ENCODE measurements around the gene TTC14. TPM values are rescaled to one million over a fixed set of nuclear protein-coding genes. Genes with fewer than 3 reads are reported as not detected.

TTC14 gene
- total and polyA plus RNA-seq, 2 of the 8 experiments (the other 6 are each of a cell fraction or from before 2014, with no cell fraction given) = 10.2 to 22.3 TPM

DNA sequence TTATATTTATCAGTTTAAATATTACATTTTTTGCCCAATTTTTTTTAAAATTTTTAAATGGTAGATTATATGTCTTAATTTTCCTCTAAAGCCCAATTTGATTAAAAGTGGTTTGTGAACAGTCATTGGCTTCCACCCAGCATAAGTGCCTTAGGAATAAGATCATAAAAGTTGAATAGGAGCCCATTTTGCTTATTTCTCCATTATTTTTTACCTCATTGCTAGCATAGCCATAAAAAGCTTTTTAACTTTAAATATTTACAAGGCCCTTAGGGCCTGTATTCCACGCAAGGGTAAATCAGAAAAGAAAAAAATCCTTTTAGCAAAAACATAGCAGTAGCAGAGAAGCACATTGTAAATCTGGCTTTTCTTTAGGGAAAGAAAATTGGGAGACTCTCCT is 9.0 kb downstream of the TTC14 start:
- Histone ChIP-seq H3K56ac (replicated peaks; ENCODE audit: insufficient read length, low read depth, low read length) (no peak overlapping the region), H4K5ac (ENCODE audit: insufficient read length, low read depth, low read length) (no peak overlapping the region), H3K27ac (ENCODE audit: low read depth, low read length) (no peak overlapping the region), H3K27me3 (replicated peaks in 1 of 4; ENCODE audit: control insufficient read depth in 3 of 4, extremely low read depth in 1 of 4, insufficient read depth in 3 of 4, low read length in 3 of 4) (no peaks in the 10 kb centered on the region), H3K9ac (replicated peaks in 1 of 4; ENCODE audit: extremely low read depth in 1 of 4, low read depth in 3 of 4, low read length in 3 of 4) (no peak overlapping the region), H2AFZ (ENCODE audit: low read length) (no peak overlapping the region), H3K4me3 (ENCODE audit: extremely low read depth in 1 of 4, insufficient read depth in 2 of 4, low read depth in 3 of 4, low read length in 4 of 4) (no peak overlapping the region), H3K79me2 (ENCODE audit: control insufficient read depth in 1 of 2, insufficient read depth in 2 of 2, low read length in 2 of 2) (no peaks in the 10 kb centered on the region), H4K8ac (ENCODE audit: extremely low read depth, insufficient read depth, low read length) (no peak overlapping the region), H3K18ac (ENCODE audit: extremely low read depth, low read length) (no peak overlapping the region), H2BK12ac (ENCODE audit: low read depth, low read length) (no peak overlapping the region), H3K14ac (ENCODE audit: insufficient read length) (no peak overlapping the region), H3K23ac (ENCODE audit: insufficient read length) (no peak overlapping the region), H3K36me3 (ENCODE audit: control insufficient read depth in 2 of 4, insufficient read depth in 4 of 4, low read length in 3 of 4) (peaks cover 20 to 77% (median 48%) of the 10 kb centered on the region in 4 experiments), H2BK20ac (ENCODE audit: low read length) (no peak overlapping the region), H3K4ac (replicated peaks; ENCODE audit: insufficient read length, low read depth, low read length) (no peak overlapping the region), H2AK5ac (ENCODE audit: low read depth, low read length) (no peak overlapping the region), H4K20me1 (replicated peaks in 1 of 2; ENCODE audit: control insufficient read depth in 1 of 2, insufficient read depth in 2 of 2, low read length in 2 of 2) (no peaks in the 10 kb centered on the region), H2BK5ac (ENCODE audit: low read depth, low read length) (no peak overlapping the region), H3K4me1 (replicated peaks in 1 of 4; ENCODE audit: control insufficient read depth in 3 of 4, insufficient read depth in 4 of 4, low read length in 3 of 4) (no peaks in the 10 kb centered on the region), H4K91ac (replicated peaks; ENCODE audit: insufficient read length, low read length) (no peak overlapping the region), H2BK120ac (replicated peaks; ENCODE audit: low read depth, low read length) (no peak overlapping the region), H3K79me1 (ENCODE audit: low read depth, low read length) (no peaks in the 10 kb centered on the region), H3K4me2 (ENCODE audit: insufficient read depth in 1 of 2, low read depth in 2 of 2, low read length in 2 of 2) (no peak overlapping the region), H3K23me2 (ENCODE audit: low read depth, low read length) (no peaks in the 10 kb centered on the region), H2BK15ac (ENCODE audit: low read length) (no peak overlapping the region), H3K9me3 (ENCODE audit: insufficient read depth in 2 of 2, low read depth in 1 of 2, low read length in 1 of 2) (no peaks in the 10 kb centered on the region)
- 100% methylated on average over 1 of the region's 1 CpG; no CpG with 5 or more reads in 1 of the 2 experiments for WGBS, 2 experiments (ENCODE audit: extremely low coverage in 1 of 2, insufficient coverage in 1 of 2, insufficient read length in 1 of 2, insufficient replicate concordance in 2 of 2, low coverage in 1 of 2, low lambda C conversion rate in 2 of 2, missing lambda C conversion rate in 1 of 2)
- CTCF ChIA-PET (ENCODE audit: partially characterized antibody) = interaction anchor here (0.9 to 1.3 kb wide), 3 partner anchors 20 to 244 kb away, joined by 3 read pairs; no protein-coding TSS in a partner anchor
- no peak for FAIRE-seq
- no peak for DNase-seq (ENCODE audit: low read depth in 1 of 2, low spot score in 2 of 2)
- POLR2A ChIA-PET (ENCODE audit: partially characterized antibody) = interaction anchor here (2.4 kb wide), 1 partner anchor 9 kb away, joined by 11 read pairs; the partner anchor contains the start of gene TTC14
- TF ChIP-seq CHD2 (IDR thresholded peaks at IDR 0.05; ENCODE audit: low read length) (no peak), TCF12 (IDR thresholded peaks at IDR 0.05; ENCODE audit: low read depth, low read length) (no peak), EP300 (IDR thresholded peaks at IDR 0.05; ENCODE audit: borderline replicate concordance in 1 of 2, low read depth in 2 of 2, low read length in 2 of 2) (no peak), HDAC2 (IDR thresholded peaks at IDR 0.05; ENCODE audit: borderline replicate concordance in 1 of 2, low read depth in 2 of 2, low read length in 2 of 2) (no peak), TAF1 (IDR thresholded peaks at IDR 0.05; ENCODE audit: low read depth, low read length) (no peak), CHD1 (IDR thresholded peaks at IDR 0.05; ENCODE audit: low read depth, low read length) (no peak), RFX5 (IDR thresholded peaks at IDR 0.05; ENCODE audit: borderline replicate concordance, low read depth, low read length) (no peak)
